ENCODE results near the gene UFC1. TPM values are rescaled to one million over a fixed set of nuclear protein-coding genes. Genes with fewer than 3 reads are reported as not detected.

UFC1 gene
- total RNA-seq, 1 donor from 2014 or later: 89.4 TPM

- Mint-ChIP-seq H3K27me3 (ENCODE audit: low read depth) (no peaks in the 10 kb centered on the region), H3K9me3 (ENCODE audit: low read depth) (no peaks in the 10 kb centered on the region), H3K36me3 (ENCODE audit: low read depth) (no peaks in the 10 kb centered on the region), H3K4me1 (ENCODE audit: low read depth) (peaks cover 30% of the 10 kb centered on the region), H3K27ac (ENCODE audit: unreplicated experiment) (no peak overlapping the region), H3K4me3 (ENCODE audit: unreplicated experiment) (no peak overlapping the region)
- peak; percentile 7 for DNase-seq (ENCODE audit: low spot score)
- TF ChIP-seq, protein P1, sequence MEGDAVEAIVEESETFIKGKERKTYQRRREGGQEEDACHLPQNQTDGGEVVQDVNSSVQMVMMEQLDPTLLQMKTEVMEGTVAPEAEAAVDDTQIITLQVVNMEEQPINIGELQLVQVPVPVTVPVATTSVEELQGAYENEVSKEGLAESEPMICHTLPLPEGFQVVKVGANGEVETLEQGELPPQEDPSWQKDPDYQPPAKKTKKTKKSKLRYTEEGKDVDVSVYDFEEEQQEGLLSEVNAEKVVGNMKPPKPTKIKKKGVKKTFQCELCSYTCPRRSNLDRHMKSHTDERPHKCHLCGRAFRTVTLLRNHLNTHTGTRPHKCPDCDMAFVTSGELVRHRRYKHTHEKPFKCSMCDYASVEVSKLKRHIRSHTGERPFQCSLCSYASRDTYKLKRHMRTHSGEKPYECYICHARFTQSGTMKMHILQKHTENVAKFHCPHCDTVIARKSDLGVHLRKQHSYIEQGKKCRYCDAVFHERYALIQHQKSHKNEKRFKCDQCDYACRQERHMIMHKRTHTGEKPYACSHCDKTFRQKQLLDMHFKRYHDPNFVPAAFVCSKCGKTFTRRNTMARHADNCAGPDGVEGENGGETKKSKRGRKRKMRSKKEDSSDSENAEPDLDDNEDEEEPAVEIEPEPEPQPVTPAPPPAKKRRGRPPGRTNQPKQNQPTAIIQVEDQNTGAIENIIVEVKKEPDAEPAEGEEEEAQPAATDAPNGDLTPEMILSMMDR (IDR thresholded peaks at IDR 0.05): no peak
These were observed 28.4 kb downstream of the UFC1 start for GRCh38 chr1:161182214-161182613.

GRCh38 chr1:161185282-161185682, 31.5 kb downstream of the UFC1 start:
- H3K36me3 Mint-ChIP-seq (ENCODE audit: low read depth): no peaks in the 10 kb centered on the region
- H3K27me3 Mint-ChIP-seq (ENCODE audit: low read depth): no peaks in the 10 kb centered on the region
- H3K27ac Mint-ChIP-seq (ENCODE audit: unreplicated experiment): peak overlapping the region; percentile 25
- no peak for DNase-seq (ENCODE audit: low spot score)
- TF ChIP-seq, protein P1 (IDR thresholded peaks at IDR 0.05): no peak
- peaks cover 22% of the 10 kb centered on the region for H3K4me1 Mint-ChIP-seq (ENCODE audit: low read depth)
- no peaks in the 10 kb centered on the region for H3K9me3 Mint-ChIP-seq (ENCODE audit: low read depth)
- H3K4me3 Mint-ChIP-seq (ENCODE audit: unreplicated experiment): no peak overlapping the region

- peak; percentile 4 for DNase-seq (ENCODE audit: low spot score)
- TF ChIP-seq, protein P1 (IDR thresholded peaks at IDR 0.05): no peak
- no peaks in the 10 kb centered on the region for H3K27me3 Mint-ChIP-seq (ENCODE audit: low read depth)
- H3K4me3 Mint-ChIP-seq (ENCODE audit: unreplicated experiment): no peak overlapping the region
- peak overlapping the region; percentile 25 for H3K27ac Mint-ChIP-seq (ENCODE audit: unreplicated experiment)
- H3K4me1 Mint-ChIP-seq (ENCODE audit: low read depth): peaks cover 22% of the 10 kb centered on the region
- H3K36me3 Mint-ChIP-seq (ENCODE audit: low read depth): no peaks in the 10 kb centered on the region
- no peaks in the 10 kb centered on the region for H3K9me3 Mint-ChIP-seq (ENCODE audit: low read depth)
These were observed 32.0 kb downstream of the UFC1 start for GRCh38 chr1:161185732-161186311.

- Mint-ChIP-seq H3K4me1 (ENCODE audit: low read depth) (peaks cover 18% of the 10 kb centered on the region), H3K9me3 (ENCODE audit: low read depth) (no peaks in the 10 kb centered on the region), H3K4me3 (ENCODE audit: unreplicated experiment) (no peak overlapping the region)
These were observed 33.5 kb downstream of the UFC1 start for GRCh38 chr1:161187311-161187710.

GRCh38 chr1:161188381-161188780, 34.6 kb downstream of the UFC1 start:
- TF ChIP-seq, protein P1 (IDR thresholded peaks at IDR 0.05): no peak
- H3K4me1 Mint-ChIP-seq (ENCODE audit: low read depth): peaks cover 13% of the 10 kb centered on the region
- H3K36me3 Mint-ChIP-seq (ENCODE audit: low read depth): no peaks in the 10 kb centered on the region
- no peak overlapping the region for H3K27ac Mint-ChIP-seq (ENCODE audit: unreplicated experiment)
- H3K27me3 Mint-ChIP-seq (ENCODE audit: low read depth): no peaks in the 10 kb centered on the region
- H3K4me3 Mint-ChIP-seq (ENCODE audit: unreplicated experiment): no peak overlapping the region
- peak; percentile 2 for DNase-seq (ENCODE audit: low spot score)
- no peaks in the 10 kb centered on the region for H3K9me3 Mint-ChIP-seq (ENCODE audit: low read depth)

More at GRCh38 chr1:161187311-161187710, 33.5 kb downstream of the UFC1 start:
- no peaks in the 10 kb centered on the region for H3K27me3 Mint-ChIP-seq (ENCODE audit: low read depth)
- TF ChIP-seq, protein P1 (IDR thresholded peaks at IDR 0.05): no peak
- DNase-seq (ENCODE audit: low spot score): peak; percentile 52
- no peaks in the 10 kb centered on the region for H3K36me3 Mint-ChIP-seq (ENCODE audit: low read depth)
- no peak overlapping the region for H3K27ac Mint-ChIP-seq (ENCODE audit: unreplicated experiment)
